Fibroblast of mammary gland (primary cell): ENCODE data around the gene IRF4.

ENCODE experiments used
- DNase-seq: peaks from one replicate; pipeline ENCODE4 v3.0.0-alpha.2; 2010; ENCODE audit warnings: low read depth
- H3K4me3 ChIP-seq: 2 replicates; pipeline ENCODE4 v1.5.1; 2011; ENCODE audit warnings: low read depth, mild to moderate bottlenecking, low read length, moderate library complexity; ENCODE audit not compliant: control insufficient read depth
- CTCF ChIP-seq: conservative IDR thresholded peaks from 2 replicates; pipeline ENCODE4 v1.5.1; 2011; ENCODE audit warnings: low read depth, low read length, inconsistent platforms; ENCODE audit not compliant: control insufficient read depth, insufficient read depth

IRF4 gene

GRCh38 chr6:391559-392440 is at the start of gene IRF4:
Gene IRF4, plus strand, starts transcription at chr6:391752. Its CDS starts 1,401 bp downstream, at chr6:393153.
- H3K4me3 ChIP-seq = peak within 1 kb of the TSS; percentile 20
- peak; percentile 9 for DNase-seq
- no peak for TF ChIP-seq CTCF

GRCh38 chr6:341914-342831 is 49.4 kb upstream of the IRF4 start:
- DNase-seq = no peak
- no peak overlapping the region for H3K4me3 ChIP-seq
- no peak for TF ChIP-seq CTCF

GRCh38 chr6:342832-343179 is 48.7 kb upstream of the IRF4 start:
- DNase-seq = no peak
- H3K4me3 ChIP-seq = no peak overlapping the region
- TF ChIP-seq CTCF = no peak

GRCh38 chr6:343226-343935 is 48.2 kb upstream of the IRF4 start:
- H3K4me3 ChIP-seq = no peak overlapping the region
- no peak for DNase-seq
- TF ChIP-seq CTCF = no peak

GRCh38 chr6:343960-344815 is 47.4 kb upstream of the IRF4 start:
- H3K4me3 ChIP-seq = no peak overlapping the region
- DNase-seq = no peak
- TF ChIP-seq CTCF = no peak
